A549 (cell line): ENCODE results near the gene GABBR2.

Experiments
- MAFK ChIP-seq: fragments of 450-650 bp; IDR thresholded peaks from 2 replicates; pipeline ENCODE4 v1.6.1; 2014; ENCODE audit not compliant: partially characterized antibody
- POLR2A ChIP-seq: IDR thresholded peaks from 2 replicates; pipeline ENCODE4 v1.6.1; 2012; ENCODE audit warnings: mild to moderate bottlenecking, low read length
- RFX5 ChIP-seq: fragments of 450-650 bp; IDR thresholded peaks from 2 replicates; pipeline ENCODE4 v1.7.1; 2014; ENCODE audit warnings: antibody characterized with exemption, mild to moderate bottlenecking, moderate library complexity
- TF ChIP-seq, protein P1 (sequence below): fragments of >200 bp; sonication (Bioruptor Twin); formaldehyde crosslinking; IDR thresholded peaks from 3 replicates; pipeline ENCODE4 v1.5.1; 2016
- TF ChIP-seq, protein P2 (sequence below): IDR thresholded peaks from 2 replicates; pipeline ENCODE4 v1.6.1; 2012

DNA sequence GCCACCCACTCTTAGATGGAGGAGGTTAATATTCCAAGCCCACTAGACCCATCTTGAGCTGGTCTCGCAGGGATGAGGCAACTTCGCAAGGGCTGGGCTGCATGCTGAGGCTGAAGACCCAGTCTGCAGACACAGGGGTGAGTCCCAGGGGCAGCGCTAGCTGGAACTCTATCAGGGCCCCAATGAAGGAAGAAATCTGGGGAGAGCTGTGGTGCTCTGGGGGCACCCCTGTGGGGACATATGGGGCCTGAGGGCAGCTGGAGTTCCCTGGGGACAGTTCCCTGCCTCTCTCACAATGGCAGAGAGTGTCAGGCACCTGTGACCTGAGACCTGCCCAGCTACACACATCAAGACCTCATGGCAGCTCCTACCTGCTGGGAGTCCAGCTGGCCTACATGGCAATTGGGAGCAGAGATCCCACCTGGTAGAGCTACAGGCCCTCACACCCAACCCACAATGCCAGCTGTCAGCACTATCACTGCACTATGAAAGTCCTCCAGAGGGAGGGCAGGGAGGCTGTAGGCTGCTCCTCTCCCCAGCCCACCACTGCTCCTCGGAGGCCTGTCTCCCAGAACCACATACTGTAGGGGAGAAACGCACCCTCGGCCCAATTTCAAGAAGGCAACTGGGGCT lies 202.2 kb downstream of the GABBR2 start:
- TF ChIP-seq MAFK = no peak
- TF ChIP-seq, protein P1, sequence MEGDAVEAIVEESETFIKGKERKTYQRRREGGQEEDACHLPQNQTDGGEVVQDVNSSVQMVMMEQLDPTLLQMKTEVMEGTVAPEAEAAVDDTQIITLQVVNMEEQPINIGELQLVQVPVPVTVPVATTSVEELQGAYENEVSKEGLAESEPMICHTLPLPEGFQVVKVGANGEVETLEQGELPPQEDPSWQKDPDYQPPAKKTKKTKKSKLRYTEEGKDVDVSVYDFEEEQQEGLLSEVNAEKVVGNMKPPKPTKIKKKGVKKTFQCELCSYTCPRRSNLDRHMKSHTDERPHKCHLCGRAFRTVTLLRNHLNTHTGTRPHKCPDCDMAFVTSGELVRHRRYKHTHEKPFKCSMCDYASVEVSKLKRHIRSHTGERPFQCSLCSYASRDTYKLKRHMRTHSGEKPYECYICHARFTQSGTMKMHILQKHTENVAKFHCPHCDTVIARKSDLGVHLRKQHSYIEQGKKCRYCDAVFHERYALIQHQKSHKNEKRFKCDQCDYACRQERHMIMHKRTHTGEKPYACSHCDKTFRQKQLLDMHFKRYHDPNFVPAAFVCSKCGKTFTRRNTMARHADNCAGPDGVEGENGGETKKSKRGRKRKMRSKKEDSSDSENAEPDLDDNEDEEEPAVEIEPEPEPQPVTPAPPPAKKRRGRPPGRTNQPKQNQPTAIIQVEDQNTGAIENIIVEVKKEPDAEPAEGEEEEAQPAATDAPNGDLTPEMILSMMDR = no peak
- TF ChIP-seq, protein P2, sequence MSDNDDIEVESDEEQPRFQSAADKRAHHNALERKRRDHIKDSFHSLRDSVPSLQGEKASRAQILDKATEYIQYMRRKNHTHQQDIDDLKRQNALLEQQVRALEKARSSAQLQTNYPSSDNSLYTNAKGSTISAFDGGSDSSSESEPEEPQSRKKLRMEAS = no peak
- no peak for TF ChIP-seq POLR2A
- no peak for TF ChIP-seq RFX5
